GM20431 (cell line): ENCODE measurements around the gene RANBP3L.
"Not testable (repeated sequence)": the region's sequence is repeated elsewhere in the genome, so short reads cannot be mapped to it uniquely, and the experiment has no call there.

Experiments
- in situ Hi-C: fragments of 300-500 bp; cut with MseI, MboI; formaldehyde crosslinking; loops from one replicate; pipeline ENCODE4 v1.15.0; 2020; ENCODE audit warnings: low sequenced_read_pairs; ENCODE audit not compliant: unreplicated experiment

The RANBP3L gene

GRCh38 chr5:36301858-36302603, at the start of gene RANBP3L:
Gene RANBP3L, minus strand, starts transcription at chr5:36301902. Its CDS starts 486 bp downstream, at chr5:36301416.
- in situ Hi-C loops = no loop called here

- in situ Hi-C loops = no loop called here
Measured at GRCh38 chr5:36346896-36347690, 45.4 kb upstream of the RANBP3L start.

- in situ Hi-C loops = no loop called here
Measured at GRCh38 chr5:36344899-36345298, 43.2 kb upstream of the RANBP3L start.

- in situ Hi-C loops = not testable (repeated sequence)
Measured at GRCh38 chr5:36341720-36342119, 40.0 kb upstream of the RANBP3L start.

GRCh38 chr5:36337597-36337996, 35.9 kb upstream of the RANBP3L start:
- in situ Hi-C loops = no loop called here

- in situ Hi-C loops = no loop called here
Measured at GRCh38 chr5:36334315-36334714, 32.6 kb upstream of the RANBP3L start.

GRCh38 chr5:36332720-36333119, 31.0 kb upstream of the RANBP3L start:
- in situ Hi-C loops = not testable (repeated sequence)

GRCh38 chr5:36325196-36325595, 23.5 kb upstream of the RANBP3L start:
- in situ Hi-C loops = no loop called here

- in situ Hi-C loops = no loop called here
Measured at GRCh38 chr5:36323926-36324781, 22.5 kb upstream of the RANBP3L start.

- in situ Hi-C loops = no loop called here
Measured at GRCh38 chr5:36312953-36313672, 11.4 kb upstream of the RANBP3L start.

- in situ Hi-C loops = no loop called here
Measured at GRCh38 chr5:36311956-36312355, 10.3 kb upstream of the RANBP3L start.

GRCh38 chr5:36310138-36310537, 8.4 kb upstream of the RANBP3L start:
- in situ Hi-C loops = no loop called here

GRCh38 chr5:36305571-36306326, 4.0 kb upstream of the RANBP3L start:
- in situ Hi-C loops = no loop called here

GRCh38 chr5:36304095-36304805, 2.5 kb upstream of the RANBP3L start:
- in situ Hi-C loops = no loop called here

- in situ Hi-C loops = no loop called here
Measured at GRCh38 chr5:36300927-36301540, 668 bp downstream of the RANBP3L start.

- in situ Hi-C loops = no loop called here
Measured at GRCh38 chr5:36300191-36300926, 1.3 kb downstream of the RANBP3L start.

GRCh38 chr5:36298552-36298951, 3.1 kb downstream of the RANBP3L start:
- in situ Hi-C loops = no loop called here
